Spleen (tissue), 11 donors: ENCODE measurements around the gene OBSCN. TPM values are rescaled to one million over a fixed set of nuclear protein-coding genes. Genes with fewer than 3 reads are reported as not detected.

Experiments used
- DNase-seq: peaks from one replicate; pipeline ENCODE4 v3.0.0-alpha.2; 2020
- H3K27ac ChIP-seq, 8 donors: fragments of 200-600 bp; sonication (generic) in 7 of 8; 1 replicate in 4 of 8; 2 replicates in 4 of 8; pipeline versions ENCODE4 v1.5.0 to v1.8.0; 2016 to 2021; ENCODE audit warnings: inconsistent platforms in 4 of 8, mild to moderate bottlenecking in 4 of 8, moderate library complexity in 1 of 8
- H3K27me3 ChIP-seq, 7 donors: fragments of 200-600 bp; sonication (generic) in 6 of 7; replicated peaks in 1 of 7; 1 replicate in 4 of 7; 2 replicates in 3 of 7; pipeline versions ENCODE4 v1.5.0 to v1.8.0; 2016 to 2021; ENCODE audit warnings: inconsistent platforms in 3 of 7, mild to moderate bottlenecking in 1 of 7
- H3K36me3 ChIP-seq, 6 donors: fragments of 200-600 bp; sonication (generic) in 5 of 6; 1 replicate in 4 of 6; 2 replicates in 2 of 6; pipeline versions ENCODE4 v1.5.0 to v1.8.0; 2016 to 2021; ENCODE audit warnings: inconsistent platforms in 2 of 6
- H3K4me1 ChIP-seq, 6 donors: fragments of 200-600 bp; sonication (generic) in 5 of 6; 1 replicate in 3 of 6; 2 replicates in 3 of 6; pipeline versions ENCODE4 v1.5.0 to v1.8.0; 2016 to 2021; ENCODE audit warnings: inconsistent platforms in 3 of 6
- H3K4me3 ChIP-seq, 8 donors: fragments of 200-600 bp; sonication (generic) in 7 of 8; 1 replicate in 4 of 8; 2 replicates in 4 of 8; pipeline versions ENCODE4 v1.5.0 to v1.8.0; 2016 to 2021; ENCODE audit warnings: inconsistent platforms in 4 of 8, mild to moderate bottlenecking in 4 of 8, moderate library complexity in 2 of 8
- H3K9me3 ChIP-seq, 8 donors: fragments of 200-600 bp; sonication (generic) in 7 of 8; 1 replicate in 4 of 8; 2 replicates in 4 of 8; pipeline versions ENCODE4 v1.5.0 to v1.8.0; 2016 to 2021; ENCODE audit warnings: inconsistent platforms in 4 of 8
- POLR2A ChIP-seq, 3 donors: fragments of 450-650 bp; IDR thresholded peaks; one replicate each; pipeline ENCODE4 v1.5.1; 2017; ENCODE audit warnings: antibody characterized with exemption in 3 of 3, mild to moderate bottlenecking in 1 of 3
- POLR2AphosphoS5 ChIP-seq, 3 donors: sonication (generic); formaldehyde crosslinking; IDR thresholded peaks; one replicate each; pipeline ENCODE4 v1.5.1; 2017; ENCODE audit warnings: antibody characterized with exemption in 3 of 3
- WGBS, 5 donors: extraction: QIAGEN DNeasy Blood & Tissue Kit in 3 of 5; methylation state at CpG; one replicate each; pipeline versions ENCODE4 v1.1.5 to v1.1.7; 2013 to 2018; 5-methylcytosine and 5-hydroxymethylcytosine counted together
- intact Hi-C: fragments of 100-400 bp; cut with DNase I; formaldehyde crosslinking; loops from one replicate; pipeline ENCODE4 v1.15.0; 2023; ENCODE audit warnings: low total_unique reads
- polyA plus RNA-seq, 3 donors: library from polyadenylated mRNA; stranded (reverse); fragments of 200-250 nt; gene quantifications; one replicate each; pipeline ENCODE4 v1.2.1, GENCODE V29; 2013
- total RNA-seq, 7 donors: library from RNA; depleted of rRNA in 3 of 7; stranded (reverse); fragments of >200 nt in 3 of 7; fragmentation: NEBNext Ultra II Directional in 4 of 7; extraction: Animal tissue kit (Norgen Biotek cat#: 25700) in 4 of 7; gene quantifications; one replicate each; pipeline versions ENCODE4 v1.1.0 to v1.2.1, GENCODE V29; 2016 to 2021
- TF ChIP-seq, protein P1 (sequence below), 11 experiments: fragments of 200-600 bp in 7 of 11; fragments of 450-650 bp in 4 of 11; sonication (generic) in 4 of 11; IDR thresholded peaks in 8 of 11; conservative IDR thresholded peaks in 3 of 11; 1 replicate in 7 of 11; 2 replicates in 4 of 11; pipeline versions ENCODE4 v1.4.0 to v1.8.0; 2016 to 2021; ENCODE audit warnings: antibody characterized with exemption in 11 of 11, inconsistent platforms in 4 of 11, mild to moderate bottlenecking in 1 of 11
- donor health status: healthy with polysubstance abuse.
- donor health status: DM: no; HTN: no; CAD: no; lungs with moderate emphysema.
- donor health status: DM: no; HTN: no; CAD: no.
- donor health status: Bipolar disorder and iron deficiency.
- donor health status: healthy.
- donor health status: DM: no; HTN: no; CAD: no.
- donor health status: DM: yes; HTN: yes; CAD: no.

OBSCN gene
- total and polyA plus RNA-seq, 10 donors = 12.6 to 71.7 (median 41.9) TPM

GRCh38 chr1:228160201-228160761, 47.6 kb upstream of the OBSCN start:
- H3K9me3 ChIP-seq = no peaks in the 10 kb centered on the region
- H3K27me3 ChIP-seq = peaks cover 0 to 36% (median 0%) of the 10 kb centered on the region in 7 donors
- DNase-seq = peak; percentile 65
- H3K27ac ChIP-seq = no peak overlapping the region
- H3K4me3 ChIP-seq = no peak overlapping the region
- H3K36me3 ChIP-seq = no peaks in the 10 kb centered on the region
- intact Hi-C loops = no loop called here
- 87 to 96% (median 91%) methylated on average over 10 to 15 of the region's 15 CpGs for WGBS, 5 donors
- peaks cover 18 to 65% (median 47%) of the 10 kb centered on the region in 6 donors for H3K4me1 ChIP-seq
- TF ChIP-seq, protein P1, sequence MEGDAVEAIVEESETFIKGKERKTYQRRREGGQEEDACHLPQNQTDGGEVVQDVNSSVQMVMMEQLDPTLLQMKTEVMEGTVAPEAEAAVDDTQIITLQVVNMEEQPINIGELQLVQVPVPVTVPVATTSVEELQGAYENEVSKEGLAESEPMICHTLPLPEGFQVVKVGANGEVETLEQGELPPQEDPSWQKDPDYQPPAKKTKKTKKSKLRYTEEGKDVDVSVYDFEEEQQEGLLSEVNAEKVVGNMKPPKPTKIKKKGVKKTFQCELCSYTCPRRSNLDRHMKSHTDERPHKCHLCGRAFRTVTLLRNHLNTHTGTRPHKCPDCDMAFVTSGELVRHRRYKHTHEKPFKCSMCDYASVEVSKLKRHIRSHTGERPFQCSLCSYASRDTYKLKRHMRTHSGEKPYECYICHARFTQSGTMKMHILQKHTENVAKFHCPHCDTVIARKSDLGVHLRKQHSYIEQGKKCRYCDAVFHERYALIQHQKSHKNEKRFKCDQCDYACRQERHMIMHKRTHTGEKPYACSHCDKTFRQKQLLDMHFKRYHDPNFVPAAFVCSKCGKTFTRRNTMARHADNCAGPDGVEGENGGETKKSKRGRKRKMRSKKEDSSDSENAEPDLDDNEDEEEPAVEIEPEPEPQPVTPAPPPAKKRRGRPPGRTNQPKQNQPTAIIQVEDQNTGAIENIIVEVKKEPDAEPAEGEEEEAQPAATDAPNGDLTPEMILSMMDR (IDR thresholded peaks at IDR 0.05 in 8 of 11, conservative IDR thresholded peaks at IDR 0.05 in 3 of 11) = no peak
- TF ChIP-seq POLR2AphosphoS5 (IDR thresholded peaks at IDR 0.05) (no peak), POLR2A (IDR thresholded peaks at IDR 0.05) (no peak)

GRCh38 chr1:228161362-228161761, 46.5 kb upstream of the OBSCN start:
- 55 to 75% (median 61%) methylated on average over 6 to 7 of the region's 7 CpGs for WGBS, 5 donors

GRCh38 chr1:228161866-228162265, 46.0 kb upstream of the OBSCN start:
- H3K4me1 ChIP-seq = peaks cover 17 to 58% (median 44%) of the 10 kb centered on the region in 6 donors
- TF ChIP-seq POLR2AphosphoS5 (IDR thresholded peaks at IDR 0.05) (no peak), POLR2A (IDR thresholded peaks at IDR 0.05) (no peak)
- TF ChIP-seq, protein P1 (IDR thresholded peaks at IDR 0.05 in 8 of 11, conservative IDR thresholded peaks at IDR 0.05 in 3 of 11) = no peak
- intact Hi-C loops = no loop called here
- H3K4me3 ChIP-seq = no peak overlapping the region
- H3K27ac ChIP-seq = peak overlapping the region; percentile 28 to 100 (median 78)
- no peaks in the 10 kb centered on the region for H3K36me3 ChIP-seq
- no peak for DNase-seq
- no peaks in the 10 kb centered on the region for H3K9me3 ChIP-seq
- peaks cover 0 to 30% (median 0%) of the 10 kb centered on the region in 7 donors for H3K27me3 ChIP-seq
- WGBS, 5 donors = 81 to 95% (median 85%) methylated on average over 4 to 9 of the region's 9 CpGs

More at GRCh38 chr1:228161362-228161761, 46.5 kb upstream of the OBSCN start:
- intact Hi-C loops = no loop called here
- peaks cover 17 to 58% (median 44%) of the 10 kb centered on the region in 6 donors for H3K4me1 ChIP-seq
- H3K9me3 ChIP-seq = no peaks in the 10 kb centered on the region
- peak overlapping the region in 3 of 8 donors; percentile 85 to 100 (median 100) for H3K27ac ChIP-seq
- peaks cover 0 to 35% (median 0%) of the 10 kb centered on the region in 7 donors for H3K27me3 ChIP-seq
- H3K36me3 ChIP-seq = no peaks in the 10 kb centered on the region
- TF ChIP-seq, protein P1 (IDR thresholded peaks at IDR 0.05 in 8 of 11, conservative IDR thresholded peaks at IDR 0.05 in 3 of 11) = no peak
- peak; percentile 32 for DNase-seq
- H3K4me3 ChIP-seq = no peak overlapping the region

- H3K27ac ChIP-seq = peak overlapping the region; percentile 28 to 100 (median 78)
- H3K27me3 ChIP-seq = peaks cover 0 to 24% (median 0%) of the 10 kb centered on the region in 7 donors
- 19 to 35% (median 28%) methylated on average over 8 to 14 of the region's 14 CpGs for WGBS, 5 donors
- H3K4me3 ChIP-seq = no peak overlapping the region
- peaks cover 19 to 56% (median 42%) of the 10 kb centered on the region in 6 donors for H3K4me1 ChIP-seq
- no peaks in the 10 kb centered on the region for H3K9me3 ChIP-seq
- TF ChIP-seq POLR2A (IDR thresholded peaks at IDR 0.05) (no peak), POLR2AphosphoS5 (IDR thresholded peaks at IDR 0.05) (peak in 2 of 3 donors; percentile 44 to 58)
- TF ChIP-seq, protein P1 (IDR thresholded peaks at IDR 0.05 in 8 of 11, conservative IDR thresholded peaks at IDR 0.05 in 3 of 11) = peak in 1 of 11 experiments; percentile 5
- peak; percentile 82 for DNase-seq
- H3K36me3 ChIP-seq = no peaks in the 10 kb centered on the region
- intact Hi-C loops = no loop called here
Observed at GRCh38 chr1:228162286-228163006, 45.4 kb upstream of the OBSCN start.
